AG04449 (cell line): ENCODE results near the gene ANTKMT.
"Not testable (repeated sequence)": the region's sequence is repeated elsewhere in the genome, so short reads cannot be mapped to it uniquely, and the experiment has no call there.

ENCODE experiments used
- CTCF ChIA-PET: fragments of 350-600 bp; formaldehyde crosslinking; extraction: SDS; loops from one replicate; lab custom pipeline; 2021; ENCODE audit warnings: antibody characterized with exemption; lab: Yijun Ruan, JAX
- POLR2A ChIA-PET: fragments of 400-600, 350-600 bp; formaldehyde crosslinking; extraction: SDS; loops from one replicate; lab custom pipeline; 2020; ENCODE audit warnings: antibody characterized with exemption, inconsistent platforms; lab: Yijun Ruan, JAX
- DNase-seq: peaks from one replicate; pipeline ENCODE4 v3.0.0-alpha.2; 2010; ENCODE audit warnings: low read depth, low spot score
- H3K4me3 ChIP-seq: 2 replicates; pipeline ENCODE4 v1.5.1; 2011; ENCODE audit warnings: low read depth, mild to moderate bottlenecking, control low read depth, low read length
- TF ChIP-seq, protein P1 (sequence below): IDR thresholded peaks from one replicate; pipeline ENCODE4 v1.5.1; 2011; ENCODE audit warnings: mild to moderate bottlenecking, moderate library complexity, low read length, control low read depth, inconsistent platforms; ENCODE audit not compliant: insufficient read depth; ENCODE audit errors: missing control alignments

Gene ANTKMT

GRCh38 chr16:747978-748746 is 27.2 kb downstream of the ANTKMT start:
- POLR2A ChIA-PET = no interaction called here
- H3K4me3 ChIP-seq = no peak overlapping the region
- no peak for DNase-seq
- TF ChIP-seq, protein P1, sequence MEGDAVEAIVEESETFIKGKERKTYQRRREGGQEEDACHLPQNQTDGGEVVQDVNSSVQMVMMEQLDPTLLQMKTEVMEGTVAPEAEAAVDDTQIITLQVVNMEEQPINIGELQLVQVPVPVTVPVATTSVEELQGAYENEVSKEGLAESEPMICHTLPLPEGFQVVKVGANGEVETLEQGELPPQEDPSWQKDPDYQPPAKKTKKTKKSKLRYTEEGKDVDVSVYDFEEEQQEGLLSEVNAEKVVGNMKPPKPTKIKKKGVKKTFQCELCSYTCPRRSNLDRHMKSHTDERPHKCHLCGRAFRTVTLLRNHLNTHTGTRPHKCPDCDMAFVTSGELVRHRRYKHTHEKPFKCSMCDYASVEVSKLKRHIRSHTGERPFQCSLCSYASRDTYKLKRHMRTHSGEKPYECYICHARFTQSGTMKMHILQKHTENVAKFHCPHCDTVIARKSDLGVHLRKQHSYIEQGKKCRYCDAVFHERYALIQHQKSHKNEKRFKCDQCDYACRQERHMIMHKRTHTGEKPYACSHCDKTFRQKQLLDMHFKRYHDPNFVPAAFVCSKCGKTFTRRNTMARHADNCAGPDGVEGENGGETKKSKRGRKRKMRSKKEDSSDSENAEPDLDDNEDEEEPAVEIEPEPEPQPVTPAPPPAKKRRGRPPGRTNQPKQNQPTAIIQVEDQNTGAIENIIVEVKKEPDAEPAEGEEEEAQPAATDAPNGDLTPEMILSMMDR = no peak
- CTCF ChIA-PET = interaction anchor here (0.8 to 4.1 kb wide), 5 partner anchors 8 to 307 kb away, joined by 3 to 40 read pairs (median 3); partner anchors contain the start of gene CIAO3

- peak; percentile 57 for DNase-seq
- ChIA-PET POLR2A (interaction anchor here (0.7 kb wide), 2 partner anchors 8 to 19 kb away, joined by 3 read pairs; partner anchors contain the start of gene CIAO3), CTCF (interaction anchor here (0.8 to 4.1 kb wide), 7 partner anchors 9 to 306 kb away, joined by 3 to 40 read pairs (median 5); partner anchors contain the start of genes ANTKMT and CIAO3)
- TF ChIP-seq, protein P1 = no peak
- H3K4me3 ChIP-seq = no peak overlapping the region
Measured at GRCh38 chr16:749010-749409, 28.1 kb downstream of the ANTKMT start.

GRCh38 chr16:750485-750884 is 29.5 kb downstream of the ANTKMT start:
- ChIA-PET POLR2A (no interaction called here), CTCF (interaction anchor here (1.0 to 4.1 kb wide), 4 partner anchors 10 to 39 kb away, joined by 3 to 40 read pairs (median 5); partner anchors contain the start of genes ANTKMT and CIAO3)
- H3K4me3 ChIP-seq = no peak overlapping the region
- DNase-seq = no peak
- TF ChIP-seq, protein P1 = no peak

GRCh38 chr16:751152-752006 is 30.4 kb downstream of the ANTKMT start:
- CTCF ChIA-PET = interaction anchor here (0.6 to 4.1 kb wide), 7 partner anchors 8 to 39 kb away, joined by 3 to 40 read pairs (median 3); partner anchors contain the start of genes ANTKMT and CIAO3
- no peak overlapping the region for H3K4me3 ChIP-seq
- TF ChIP-seq, protein P1 = no peak
- POLR2A ChIA-PET = no interaction called here
- DNase-seq = no peak

DNA sequence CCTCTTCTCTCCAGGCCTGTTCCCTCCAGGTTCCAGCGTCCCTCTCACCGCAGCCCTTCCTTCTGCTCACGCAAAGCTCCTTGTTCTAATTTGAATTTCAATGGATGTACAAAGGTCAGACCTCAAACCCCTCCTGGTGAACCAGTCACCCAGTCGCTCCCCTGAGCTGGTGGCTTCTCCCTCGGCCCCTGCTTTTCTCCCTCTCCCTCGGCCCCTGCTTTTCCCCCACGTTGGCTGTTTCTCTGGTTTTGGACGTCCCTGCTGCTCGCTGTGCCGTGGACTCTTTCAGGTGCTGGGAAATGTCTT is 31.0 kb downstream of the ANTKMT start:
- TF ChIP-seq, protein P1 = no peak
- ChIA-PET POLR2A (no interaction called here), CTCF (interaction anchor here (0.6 to 4.1 kb wide), 5 partner anchors 9 to 33 kb away, joined by 3 to 40 read pairs (median 3); partner anchors contain the start of genes ANTKMT and CIAO3)
- no peak overlapping the region for H3K4me3 ChIP-seq
- DNase-seq = no peak

GRCh38 chr16:754121-754607 is 33.2 kb downstream of the ANTKMT start:
- CTCF ChIA-PET = interaction anchor here (4.2 kb wide), 1 partner anchor 11 kb away, joined by 24 read pairs; the partner anchor contains the start of gene CIAO3
- DNase-seq, POLR2A ChIA-PET, H3K4me3 ChIP-seq: not testable (repeated sequence)
